ENCODE results near the gene LASP1NB.

Gene LASP1NB

DNA sequence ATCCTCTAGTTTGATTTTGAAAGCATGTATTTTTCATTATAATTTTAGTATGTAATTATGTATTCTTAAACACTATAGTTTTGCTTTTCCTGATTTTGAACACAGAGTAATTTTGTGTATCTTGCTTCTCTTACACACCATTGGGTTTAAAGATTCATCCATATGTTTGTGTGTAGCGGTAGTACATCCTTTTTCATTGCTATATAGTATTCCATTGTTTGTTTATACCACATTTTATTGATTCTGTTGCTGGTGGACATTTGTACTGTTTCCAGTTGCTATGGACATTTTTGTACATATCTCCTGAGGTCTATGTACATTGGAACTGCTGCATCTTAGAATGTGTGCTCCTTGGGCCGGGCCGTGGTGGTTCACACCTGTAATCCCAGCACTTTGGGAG lies 20.5 kb upstream of the LASP1NB start:
- intact Hi-C loops (cut with micrococcal nuclease; ENCODE audit: unreplicated experiment): no loop called here
- POLR2A ChIA-PET: no interaction called here
- no TSS peak for BruUV-seq (replicated peaks)
- DNase-seq (ENCODE audit: low read depth, low spot score): no peak
- no peak overlapping the region for H3K27ac ChIP-seq (ENCODE audit: low read length)
- ATAC-seq: no peak
- no peaks in the 10 kb centered on the region for H3K9me3 ChIP-seq (ENCODE audit: control insufficient read depth, insufficient read depth, low read depth, low read length)
- CTCF ChIA-PET: no interaction called here
- no peaks in the 10 kb centered on the region for H3K27me3 ChIP-seq (ENCODE audit: control insufficient read depth, insufficient read depth, low read length)
- TF ChIP-seq SIN3A (IDR thresholded peaks at IDR 0.05; ENCODE audit: borderline replicate concordance, insufficient read depth, low read depth, low read length) (no peak), POLR2AphosphoS5 (IDR thresholded peaks at IDR 0.05; ENCODE audit: low read depth, low read length) (no peak)
- TF ChIP-seq, protein P1, sequence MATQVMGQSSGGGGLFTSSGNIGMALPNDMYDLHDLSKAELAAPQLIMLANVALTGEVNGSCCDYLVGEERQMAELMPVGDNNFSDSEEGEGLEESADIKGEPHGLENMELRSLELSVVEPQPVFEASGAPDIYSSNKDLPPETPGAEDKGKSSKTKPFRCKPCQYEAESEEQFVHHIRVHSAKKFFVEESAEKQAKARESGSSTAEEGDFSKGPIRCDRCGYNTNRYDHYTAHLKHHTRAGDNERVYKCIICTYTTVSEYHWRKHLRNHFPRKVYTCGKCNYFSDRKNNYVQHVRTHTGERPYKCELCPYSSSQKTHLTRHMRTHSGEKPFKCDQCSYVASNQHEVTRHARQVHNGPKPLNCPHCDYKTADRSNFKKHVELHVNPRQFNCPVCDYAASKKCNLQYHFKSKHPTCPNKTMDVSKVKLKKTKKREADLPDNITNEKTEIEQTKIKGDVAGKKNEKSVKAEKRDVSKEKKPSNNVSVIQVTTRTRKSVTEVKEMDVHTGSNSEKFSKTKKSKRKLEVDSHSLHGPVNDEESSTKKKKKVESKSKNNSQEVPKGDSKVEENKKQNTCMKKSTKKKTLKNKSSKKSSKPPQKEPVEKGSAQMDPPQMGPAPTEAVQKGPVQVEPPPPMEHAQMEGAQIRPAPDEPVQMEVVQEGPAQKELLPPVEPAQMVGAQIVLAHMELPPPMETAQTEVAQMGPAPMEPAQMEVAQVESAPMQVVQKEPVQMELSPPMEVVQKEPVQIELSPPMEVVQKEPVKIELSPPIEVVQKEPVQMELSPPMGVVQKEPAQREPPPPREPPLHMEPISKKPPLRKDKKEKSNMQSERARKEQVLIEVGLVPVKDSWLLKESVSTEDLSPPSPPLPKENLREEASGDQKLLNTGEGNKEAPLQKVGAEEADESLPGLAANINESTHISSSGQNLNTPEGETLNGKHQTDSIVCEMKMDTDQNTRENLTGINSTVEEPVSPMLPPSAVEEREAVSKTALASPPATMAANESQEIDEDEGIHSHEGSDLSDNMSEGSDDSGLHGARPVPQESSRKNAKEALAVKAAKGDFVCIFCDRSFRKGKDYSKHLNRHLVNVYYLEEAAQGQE (IDR thresholded peaks at IDR 0.05; ENCODE audit: insufficient read depth in 1 of 2, low read depth in 2 of 2, low read length in 1 of 2): no peak
- TF ChIP-seq, protein P2, sequence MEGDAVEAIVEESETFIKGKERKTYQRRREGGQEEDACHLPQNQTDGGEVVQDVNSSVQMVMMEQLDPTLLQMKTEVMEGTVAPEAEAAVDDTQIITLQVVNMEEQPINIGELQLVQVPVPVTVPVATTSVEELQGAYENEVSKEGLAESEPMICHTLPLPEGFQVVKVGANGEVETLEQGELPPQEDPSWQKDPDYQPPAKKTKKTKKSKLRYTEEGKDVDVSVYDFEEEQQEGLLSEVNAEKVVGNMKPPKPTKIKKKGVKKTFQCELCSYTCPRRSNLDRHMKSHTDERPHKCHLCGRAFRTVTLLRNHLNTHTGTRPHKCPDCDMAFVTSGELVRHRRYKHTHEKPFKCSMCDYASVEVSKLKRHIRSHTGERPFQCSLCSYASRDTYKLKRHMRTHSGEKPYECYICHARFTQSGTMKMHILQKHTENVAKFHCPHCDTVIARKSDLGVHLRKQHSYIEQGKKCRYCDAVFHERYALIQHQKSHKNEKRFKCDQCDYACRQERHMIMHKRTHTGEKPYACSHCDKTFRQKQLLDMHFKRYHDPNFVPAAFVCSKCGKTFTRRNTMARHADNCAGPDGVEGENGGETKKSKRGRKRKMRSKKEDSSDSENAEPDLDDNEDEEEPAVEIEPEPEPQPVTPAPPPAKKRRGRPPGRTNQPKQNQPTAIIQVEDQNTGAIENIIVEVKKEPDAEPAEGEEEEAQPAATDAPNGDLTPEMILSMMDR (IDR thresholded peaks at IDR 0.05): no peak
- in situ Hi-C loops (cut with HindIII; ENCODE audit: low pct_unique_long_range_greater_than_20kb, low sequenced_read_pairs): no loop called here
- H3K36me3 ChIP-seq (ENCODE audit: control insufficient read depth, insufficient read depth, low read length): no peaks in the 10 kb centered on the region; the same call in 1 of the 2 replicates
- peaks cover 11% of the 10 kb centered on the region for H3K4me1 ChIP-seq (ENCODE audit: control insufficient read depth, insufficient read depth, low read length)
- no peak overlapping the region for H3K4me3 ChIP-seq (ENCODE audit: low read depth in 2 of 2, low read length in 2 of 2)

DNA sequence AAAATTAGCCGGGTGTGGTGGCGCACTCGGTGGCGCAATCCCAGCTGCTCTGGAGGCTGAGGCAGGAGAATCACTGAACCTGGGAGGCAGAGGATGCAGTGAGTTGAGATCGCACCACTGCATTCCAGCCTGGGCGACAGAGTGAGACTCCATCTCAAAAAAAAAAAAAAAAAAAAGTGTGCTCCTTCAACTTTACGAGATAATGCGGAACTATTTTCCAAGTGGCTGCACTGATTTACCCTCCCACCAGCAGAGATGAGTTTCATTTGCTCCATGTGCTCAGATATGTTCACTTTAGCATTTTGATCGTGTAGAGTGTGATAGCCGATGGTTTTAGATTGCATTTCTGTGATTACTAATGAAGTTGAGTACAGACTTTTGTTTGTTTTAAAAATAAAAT lies 20.0 kb upstream of the LASP1NB start:
- DNase-seq (ENCODE audit: low read depth, low spot score): no peak
- no peaks in the 10 kb centered on the region; the same call in 1 of the 2 replicates for H3K36me3 ChIP-seq (ENCODE audit: control insufficient read depth, insufficient read depth, low read length)
- H3K4me3 ChIP-seq (ENCODE audit: low read depth in 2 of 2, low read length in 2 of 2): no peak overlapping the region
- no peak for TF ChIP-seq POLR2AphosphoS5 (IDR thresholded peaks at IDR 0.05; ENCODE audit: low read depth, low read length)
- TF ChIP-seq, protein P2 (IDR thresholded peaks at IDR 0.05): no peak
- TF ChIP-seq, protein P1 (IDR thresholded peaks at IDR 0.05; ENCODE audit: insufficient read depth in 1 of 2, low read depth in 2 of 2, low read length in 1 of 2): no peak
- TF ChIP-seq SIN3A (IDR thresholded peaks at IDR 0.05; ENCODE audit: borderline replicate concordance, insufficient read depth, low read depth, low read length): no peak
- TF ChIP-seq TCF7L2 (IDR thresholded peaks at IDR 0.05; ENCODE audit: low read depth, low read length): no peak
- intact Hi-C loops (cut with micrococcal nuclease; ENCODE audit: unreplicated experiment): no loop called here
- no peaks in the 10 kb centered on the region for H3K9me3 ChIP-seq (ENCODE audit: control insufficient read depth, insufficient read depth, low read depth, low read length)
- no TSS peak for BruUV-seq (replicated peaks)
- H3K27me3 ChIP-seq (ENCODE audit: control insufficient read depth, insufficient read depth, low read length): no peaks in the 10 kb centered on the region
- POLR2A ChIA-PET: no interaction called here
- no peak overlapping the region for H3K27ac ChIP-seq (ENCODE audit: low read length)
- CTCF ChIA-PET: no interaction called here
- ATAC-seq: no peak
- peaks cover 11% of the 10 kb centered on the region for H3K4me1 ChIP-seq (ENCODE audit: control insufficient read depth, insufficient read depth, low read length)
- in situ Hi-C loops (cut with HindIII; ENCODE audit: low pct_unique_long_range_greater_than_20kb, low sequenced_read_pairs): no loop called here

All from Panc1 (cell line).